ENCODE measurements around the gene PLIN4.

DNA sequence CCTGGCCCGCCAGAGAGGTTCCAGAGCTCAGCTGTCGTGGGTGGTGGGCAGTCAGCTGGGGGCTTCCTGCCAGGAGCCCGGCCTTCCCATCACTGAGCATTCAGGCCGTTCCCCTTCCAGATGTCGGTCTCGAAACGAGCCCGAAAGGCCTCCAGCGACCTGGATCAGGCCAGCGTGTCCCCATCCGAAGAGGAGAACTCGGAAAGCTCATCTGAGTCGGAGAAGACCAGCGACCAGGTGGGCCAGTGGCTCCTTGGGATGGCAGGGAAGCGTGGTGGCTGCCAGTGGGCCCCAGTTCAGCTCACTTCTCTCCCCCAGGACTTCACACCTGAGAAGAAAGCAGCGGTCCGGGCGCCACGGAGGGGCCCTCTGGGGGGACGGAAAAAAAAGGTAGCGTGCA is 26.8 kb downstream of the PLIN4 start:
- TF ChIP-seq ZNF444 (CRISPR knock-in tag; IDR thresholded peaks at IDR 0.05) (no peak), ZNF239 (CRISPR knock-in tag; IDR thresholded peaks at IDR 0.05) (no peak), PATZ1 (CRISPR knock-in tag; IDR thresholded peaks at IDR 0.05; ENCODE audit: borderline replicate concordance) (no peak), CBFA2T3 (IDR thresholded peaks at IDR 0.05) (no peak), MAFG (tag; conservative IDR thresholded peaks at IDR 0.05) (no peak), SMAD3 (CRISPR knock-in tag; conservative IDR thresholded peaks at IDR 0.05) (no peak), ZNF583 (CRISPR knock-in tag; IDR thresholded peaks at IDR 0.05) (no peak), ELF4 (CRISPR knock-in tag; IDR thresholded peaks at IDR 0.05) (no peak), JUND (IDR thresholded peaks at IDR 0.05; ENCODE audit: borderline replicate concordance, low read depth, low read length) (no peak), JUND (tag; IDR thresholded peaks at IDR 0.05; ENCODE audit: borderline replicate concordance, low read depth, low read length) (no peak), AFF1 (IDR thresholded peaks at IDR 0.05; ENCODE audit: low read depth in 1 of 2, partially characterized antibody in 2 of 2) (no peak), KLF16 (IDR thresholded peaks at IDR 0.05) (no peak)
- TF ChIP-seq, protein P1, sequence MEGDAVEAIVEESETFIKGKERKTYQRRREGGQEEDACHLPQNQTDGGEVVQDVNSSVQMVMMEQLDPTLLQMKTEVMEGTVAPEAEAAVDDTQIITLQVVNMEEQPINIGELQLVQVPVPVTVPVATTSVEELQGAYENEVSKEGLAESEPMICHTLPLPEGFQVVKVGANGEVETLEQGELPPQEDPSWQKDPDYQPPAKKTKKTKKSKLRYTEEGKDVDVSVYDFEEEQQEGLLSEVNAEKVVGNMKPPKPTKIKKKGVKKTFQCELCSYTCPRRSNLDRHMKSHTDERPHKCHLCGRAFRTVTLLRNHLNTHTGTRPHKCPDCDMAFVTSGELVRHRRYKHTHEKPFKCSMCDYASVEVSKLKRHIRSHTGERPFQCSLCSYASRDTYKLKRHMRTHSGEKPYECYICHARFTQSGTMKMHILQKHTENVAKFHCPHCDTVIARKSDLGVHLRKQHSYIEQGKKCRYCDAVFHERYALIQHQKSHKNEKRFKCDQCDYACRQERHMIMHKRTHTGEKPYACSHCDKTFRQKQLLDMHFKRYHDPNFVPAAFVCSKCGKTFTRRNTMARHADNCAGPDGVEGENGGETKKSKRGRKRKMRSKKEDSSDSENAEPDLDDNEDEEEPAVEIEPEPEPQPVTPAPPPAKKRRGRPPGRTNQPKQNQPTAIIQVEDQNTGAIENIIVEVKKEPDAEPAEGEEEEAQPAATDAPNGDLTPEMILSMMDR (IDR thresholded peaks at IDR 0.05 in 2 of 3, conservative IDR thresholded peaks at IDR 0.05 in 1 of 3; ENCODE audit: insufficient read depth in 2 of 3, low read depth in 1 of 3, low read length in 3 of 3) = no peak
- TF ChIP-seq, protein P2, sequence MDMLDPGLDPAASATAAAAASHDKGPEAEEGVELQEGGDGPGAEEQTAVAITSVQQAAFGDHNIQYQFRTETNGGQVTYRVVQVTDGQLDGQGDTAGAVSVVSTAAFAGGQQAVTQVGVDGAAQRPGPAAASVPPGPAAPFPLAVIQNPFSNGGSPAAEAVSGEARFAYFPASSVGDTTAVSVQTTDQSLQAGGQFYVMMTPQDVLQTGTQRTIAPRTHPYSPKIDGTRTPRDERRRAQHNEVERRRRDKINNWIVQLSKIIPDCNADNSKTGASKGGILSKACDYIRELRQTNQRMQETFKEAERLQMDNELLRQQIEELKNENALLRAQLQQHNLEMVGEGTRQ (CRISPR knock-in tag; IDR thresholded peaks at IDR 0.05) = no peak

Data from K562 (cell line).